Loucy (cell line): ENCODE measurements around the gene KANSL1L.

Experiments used
- H2AFZ ChIP-seq: fragments of 200-600 bp; sonication (generic); 2 replicates; pipeline ENCODE4 v1.6.0; 2016; ENCODE audit warnings: antibody characterized with exemption, mild to moderate bottlenecking, low read length, moderate library complexity
- H3F3A ChIP-seq: fragments of 200-600 bp; 2 replicates; pipeline ENCODE4 v1.6.0; 2016; ENCODE audit warnings: antibody characterized with exemption, low read depth, mild to moderate bottlenecking
- H3K27me3 ChIP-seq: fragments of 200-600 bp; sonication (generic); 2 replicates; pipeline ENCODE4 v1.6.1; 2014; ENCODE audit warnings: low read length, mild to moderate bottlenecking; ENCODE audit not compliant: insufficient read depth, poor library complexity, severe bottlenecking
- H3K36me3 ChIP-seq: fragments of 200-600 bp; sonication (generic); 2 replicates; pipeline ENCODE4 v1.6.1; 2016; ENCODE audit warnings: low read length; ENCODE audit not compliant: insufficient read depth
- H3K4me1 ChIP-seq: fragments of 200-600 bp; sonication (generic); 2 replicates; pipeline ENCODE4 v1.5.1; 2014; ENCODE audit warnings: low read length, mild to moderate bottlenecking; ENCODE audit not compliant: insufficient read depth, poor library complexity, severe bottlenecking
- H3K4me2 ChIP-seq: fragments of 200-600 bp; sonication (generic); 2 replicates; pipeline ENCODE4 v1.6.0; 2014; ENCODE audit warnings: antibody characterized with exemption, low read length, low read depth, mild to moderate bottlenecking; ENCODE audit not compliant: poor library complexity, severe bottlenecking
- H3K4me3 ChIP-seq: fragments of 200-600 bp; sonication (generic); 2 replicates; pipeline ENCODE4 v1.5.1; 2014; ENCODE audit warnings: low read length, mild to moderate bottlenecking, mixed read lengths; ENCODE audit not compliant: poor library complexity, severe bottlenecking
- H3K79me2 ChIP-seq: fragments of 200-600 bp; sonication (generic); 2 replicates; pipeline ENCODE4 v1.6.1; 2014; ENCODE audit warnings: low read length; ENCODE audit not compliant: insufficient read depth
- H3K9ac ChIP-seq: fragments of 200-600 bp; sonication (generic); 2 replicates; pipeline ENCODE4 v1.6.0; 2014; ENCODE audit warnings: mild to moderate bottlenecking, low read depth, low read length, moderate library complexity; ENCODE audit not compliant: poor library complexity, severe bottlenecking
- H3K9me2 ChIP-seq: fragments of 200-600 bp; sonication (generic); replicated peaks from 2 replicates; pipeline ENCODE4 v1.6.1; 2016; ENCODE audit warnings: low read depth, low read length, mixed read lengths
- H3K9me3 ChIP-seq: fragments of 200-600 bp; sonication (generic); 2 replicates; pipeline ENCODE4 v1.6.1; 2014; ENCODE audit warnings: mild to moderate bottlenecking, antibody characterized with exemption, low read length, low read depth; ENCODE audit not compliant: insufficient read depth
- H4K20me1 ChIP-seq: fragments of 200-600 bp; sonication (generic); 2 replicates; pipeline ENCODE4 v1.6.0; 2014; ENCODE audit warnings: antibody characterized with exemption, low read length, mild to moderate bottlenecking; ENCODE audit not compliant: insufficient read depth, poor library complexity, severe bottlenecking
- EZH2phosphoT487 ChIP-seq: fragments of 200-600 bp; IDR thresholded peaks from 2 replicates; pipeline ENCODE4 v1.6.1; 2018; ENCODE audit warnings: antibody characterized with exemption, mild to moderate bottlenecking, moderate library complexity, borderline replicate concordance
- TF ChIP-seq, protein P1 (sequence below): fragments of 200-600 bp; sonication (generic); conservative IDR thresholded peaks from 2 replicates; pipeline ENCODE4 v1.5.1; 2014; ENCODE audit warnings: mild to moderate bottlenecking, antibody characterized with exemption, low read length

Gene KANSL1L

DNA sequence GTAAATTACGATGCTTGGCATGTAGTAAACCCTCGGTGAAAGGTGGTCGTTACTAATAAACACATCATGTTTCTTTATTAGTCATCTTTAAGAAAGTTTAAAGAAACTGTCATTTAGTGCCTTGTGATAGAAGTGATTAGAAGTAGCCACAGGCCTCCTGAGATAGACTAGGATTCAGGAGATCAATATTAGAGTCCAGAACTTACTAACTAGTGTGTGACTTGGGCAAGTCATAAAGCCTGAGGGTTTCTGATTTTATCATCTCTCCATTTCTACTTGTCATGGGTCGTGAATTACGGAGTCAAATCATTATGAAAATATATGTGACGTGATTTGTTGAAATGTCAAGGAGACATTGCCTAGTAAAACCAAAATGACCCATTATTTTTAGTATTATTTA, 162.1 kb downstream of the KANSL1L start:
- Histone ChIP-seq H4K20me1 (peaks cover 79% of the 10 kb centered on the region), H3K9me2 (no peaks in the 10 kb centered on the region), H3K9ac (no peak overlapping the region), H3F3A (no peaks in the 10 kb centered on the region), H3K4me2 (peak overlapping the region; percentile 82), H3K36me3 (peaks cover 19% of the 10 kb centered on the region), H3K4me1 (peaks cover 44% of the 10 kb centered on the region), H3K9me3 (no peaks in the 10 kb centered on the region), H3K4me3 (no peak overlapping the region), H3K79me2 (peaks cover 96% of the 10 kb centered on the region), H2AFZ (no peak overlapping the region), H3K27me3 (no peaks in the 10 kb centered on the region)
- no peak for TF ChIP-seq EZH2phosphoT487
- TF ChIP-seq, protein P1, sequence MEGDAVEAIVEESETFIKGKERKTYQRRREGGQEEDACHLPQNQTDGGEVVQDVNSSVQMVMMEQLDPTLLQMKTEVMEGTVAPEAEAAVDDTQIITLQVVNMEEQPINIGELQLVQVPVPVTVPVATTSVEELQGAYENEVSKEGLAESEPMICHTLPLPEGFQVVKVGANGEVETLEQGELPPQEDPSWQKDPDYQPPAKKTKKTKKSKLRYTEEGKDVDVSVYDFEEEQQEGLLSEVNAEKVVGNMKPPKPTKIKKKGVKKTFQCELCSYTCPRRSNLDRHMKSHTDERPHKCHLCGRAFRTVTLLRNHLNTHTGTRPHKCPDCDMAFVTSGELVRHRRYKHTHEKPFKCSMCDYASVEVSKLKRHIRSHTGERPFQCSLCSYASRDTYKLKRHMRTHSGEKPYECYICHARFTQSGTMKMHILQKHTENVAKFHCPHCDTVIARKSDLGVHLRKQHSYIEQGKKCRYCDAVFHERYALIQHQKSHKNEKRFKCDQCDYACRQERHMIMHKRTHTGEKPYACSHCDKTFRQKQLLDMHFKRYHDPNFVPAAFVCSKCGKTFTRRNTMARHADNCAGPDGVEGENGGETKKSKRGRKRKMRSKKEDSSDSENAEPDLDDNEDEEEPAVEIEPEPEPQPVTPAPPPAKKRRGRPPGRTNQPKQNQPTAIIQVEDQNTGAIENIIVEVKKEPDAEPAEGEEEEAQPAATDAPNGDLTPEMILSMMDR: no peak

DNA sequence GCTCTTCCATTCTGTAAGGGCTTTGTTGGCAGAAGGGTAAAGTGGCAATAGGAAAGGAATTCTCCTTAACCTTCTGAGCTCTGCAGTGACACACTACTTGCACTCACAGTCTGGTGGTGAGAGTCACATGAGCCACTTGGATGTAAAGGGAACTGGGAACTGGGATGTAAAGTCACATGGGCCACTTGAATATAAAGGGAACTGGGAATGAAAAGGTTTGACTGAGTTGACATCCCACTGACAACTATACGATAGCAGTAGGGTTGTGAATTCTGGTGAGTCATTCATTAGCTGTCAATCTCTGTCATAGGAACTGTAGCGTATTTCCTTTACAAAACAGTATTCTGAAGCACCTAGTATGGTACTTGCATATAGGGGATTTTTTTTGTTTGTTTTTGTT, 163.3 kb downstream of the KANSL1L start:
- H4K20me1 ChIP-seq: peaks cover 82% of the 10 kb centered on the region
- no peaks in the 10 kb centered on the region for H3K27me3 ChIP-seq
- H3K4me1 ChIP-seq: peaks cover 49% of the 10 kb centered on the region
- H3K36me3 ChIP-seq: peaks cover 19% of the 10 kb centered on the region
- H3K4me3 ChIP-seq: peak overlapping the region; percentile 87
- no peaks in the 10 kb centered on the region for H3F3A ChIP-seq
- peaks cover 99% of the 10 kb centered on the region for H3K79me2 ChIP-seq
- H2AFZ ChIP-seq: no peak overlapping the region
- H3K9me3 ChIP-seq: no peaks in the 10 kb centered on the region
- TF ChIP-seq EZH2phosphoT487: no peak
- TF ChIP-seq, protein P1: no peak
- H3K9me2 ChIP-seq: no peaks in the 10 kb centered on the region
- peak overlapping the region; percentile 82 for H3K4me2 ChIP-seq
- no peak overlapping the region for H3K9ac ChIP-seq

GRCh38 chr2:210004881-210005280, 166.3 kb downstream of the KANSL1L start:
- H4K20me1 ChIP-seq: peaks cover 64% of the 10 kb centered on the region

More at GRCh38 chr2:210004881-210005280, 166.3 kb downstream of the KANSL1L start:
- Histone ChIP-seq H3K27me3 (no peaks in the 10 kb centered on the region), H3K9ac (peak overlapping the region; percentile 83), H3K4me1 (peaks cover 50% of the 10 kb centered on the region), H3K4me2 (peak overlapping the region; percentile 82), H2AFZ (no peak overlapping the region), H3K79me2 (peaks cover 73% of the 10 kb centered on the region), H3K9me3 (no peaks in the 10 kb centered on the region), H3F3A (no peaks in the 10 kb centered on the region), H3K4me3 (peak overlapping the region; percentile 87), H3K9me2 (no peaks in the 10 kb centered on the region), H3K36me3 (peaks cover 4% of the 10 kb centered on the region)
- TF ChIP-seq, protein P1: no peak
- TF ChIP-seq EZH2phosphoT487: no peak
